Fibroblast of peridontal ligament (primary cell): Measurements from ENCODE around the gene DNAJC17.
A peak's percentile ranks its signal among the peaks of the same experiment; 100 is the strongest.

ENCODE experiments used
- DNase-seq: peaks from one replicate; pipeline ENCODE4 v3.0.0-alpha.2; 2010; ENCODE audit errors: extremely low read depth

Gene DNAJC17

GRCh38 chr15:40830884-40831283 is 23.6 kb upstream of the DNAJC17 start:
- DNase-seq, result no peak

GRCh38 chr15:40829115-40829514 is 21.8 kb upstream of the DNAJC17 start:
- no peak for DNase-seq

- no peak for DNase-seq
Measured at GRCh38 chr15:40828447-40829036, 21.3 kb upstream of the DNAJC17 start, which contains the start of gene PPP1R14D. Gene PPP1R14D (minus strand): TSS chr15:40828708. CDS start chr15:40828641, 67 bp downstream.

- DNase-seq, result peak; percentile 26
Measured at GRCh38 chr15:40826423-40827075, 19.3 kb upstream of the DNAJC17 start.

- DNase-seq, result peak; percentile 23
Measured at GRCh38 chr15:40825661-40826422, 18.6 kb upstream of the DNAJC17 start.

- DNase-seq, result no peak
Measured at GRCh38 chr15:40823572-40824343, 16.5 kb upstream of the DNAJC17 start.

GRCh38 chr15:40821195-40821594 is 13.9 kb upstream of the DNAJC17 start:
- no peak for DNase-seq

- no peak for DNase-seq
Measured at GRCh38 chr15:40819048-40819447, 11.8 kb upstream of the DNAJC17 start.

GRCh38 chr15:40815042-40815698 is 7.9 kb upstream of the DNAJC17 start:
- no peak for DNase-seq

GRCh38 chr15:40812721-40813425 is 5.6 kb upstream of the DNAJC17 start:
- no peak for DNase-seq

GRCh38 chr15:40808861-40809450 is 1.7 kb upstream of the DNAJC17 start:
- DNase-seq, result no peak

GRCh38 chr15:40807888-40808461 is 702 bp upstream of the DNAJC17 start:
- DNase-seq, result no peak

- no peak for DNase-seq
Measured at GRCh38 chr15:40806672-40807027, 623 bp downstream of the DNAJC17 start.

GRCh38 chr15:40803688-40804087 is 3.6 kb downstream of the DNAJC17 start:
- no peak for DNase-seq

- DNase-seq, result no peak
Measured at GRCh38 chr15:40803076-40803475, 4.2 kb downstream of the DNAJC17 start.

GRCh38 chr15:40799523-40799922 is 7.8 kb downstream of the DNAJC17 start:
- DNase-seq, result no peak

- DNase-seq, result no peak
Measured at GRCh38 chr15:40796512-40796911, 10.8 kb downstream of the DNAJC17 start.

GRCh38 chr15:40796041-40796440 is 11.2 kb downstream of the DNAJC17 start:
- no peak for DNase-seq

GRCh38 chr15:40793216-40793989 is 13.9 kb downstream of the DNAJC17 start:
- DNase-seq, result peak; percentile 92
